ENCODE measurements around the gene RPL3. TPM values are rescaled to one million over a fixed set of nuclear protein-coding genes. Genes with fewer than 3 reads are reported as not detected.

The RPL3 gene
- total RNA-seq, 1 donor, result 3,122 TPM

- no peak for TF ChIP-seq CTCF (IDR thresholded peaks at IDR 0.05; ENCODE audit: insufficient read depth, low read length)
- no peak for DNase-seq (ENCODE audit: low read depth)
- H3K4me3 ChIP-seq (ENCODE audit: low read depth, low read length), result no peak overlapping the region
Measured at GRCh38 chr22:39282645-39283321, 36.6 kb downstream of the RPL3 start.

GRCh38 chr22:39281126-39281525, 38.3 kb downstream of the RPL3 start:
- no peak overlapping the region for H3K4me3 ChIP-seq (ENCODE audit: low read depth, low read length)
- DNase-seq (ENCODE audit: low read depth), result no peak
- no peak for TF ChIP-seq CTCF (IDR thresholded peaks at IDR 0.05; ENCODE audit: insufficient read depth, low read length)

GRCh38 chr22:39280250-39280649, 39.2 kb downstream of the RPL3 start:
- no peak for DNase-seq (ENCODE audit: low read depth)
- H3K4me3 ChIP-seq (ENCODE audit: low read depth, low read length), result no peak overlapping the region
- TF ChIP-seq CTCF (IDR thresholded peaks at IDR 0.05; ENCODE audit: insufficient read depth, low read length), result no peak

GRCh38 chr22:39279170-39279850, 40.1 kb downstream of the RPL3 start:
- DNase-seq (ENCODE audit: low read depth), result no peak
- TF ChIP-seq CTCF (IDR thresholded peaks at IDR 0.05; ENCODE audit: insufficient read depth, low read length), result no peak
- H3K4me3 ChIP-seq (ENCODE audit: low read depth, low read length), result no peak overlapping the region

- no peak overlapping the region for H3K4me3 ChIP-seq (ENCODE audit: low read depth, low read length)
- no peak for DNase-seq (ENCODE audit: low read depth)
Measured at GRCh38 chr22:39278040-39278439, 41.4 kb downstream of the RPL3 start.

GRCh38 chr22:39277142-39277607, 42.2 kb downstream of the RPL3 start:
- no peak for TF ChIP-seq CTCF (IDR thresholded peaks at IDR 0.05; ENCODE audit: insufficient read depth, low read length)
- DNase-seq (ENCODE audit: low read depth), result peak; percentile 48
- H3K4me3 ChIP-seq (ENCODE audit: low read depth, low read length), result no peak overlapping the region

More at GRCh38 chr22:39278040-39278439, 41.4 kb downstream of the RPL3 start:
- TF ChIP-seq CTCF (IDR thresholded peaks at IDR 0.05; ENCODE audit: insufficient read depth, low read length), result no peak

Data from fibroblast of the aortic adventitia (primary cell).